Daoy (cell line): ENCODE measurements around the gene SECISBP2L. TPM values are rescaled to one million over a fixed set of nuclear protein-coding genes. Genes with fewer than 3 reads are reported as not detected.
"Not testable (repeated sequence)": the region's sequence is repeated elsewhere in the genome, so short reads cannot be mapped to it uniquely, and the experiment has no call there.

Experiments used
- DNase-seq: peaks from one replicate; pipeline ENCODE4 v3.0.0-alpha.2; 2015; ENCODE audit warnings: low read depth
- total RNA-seq: library from RNA; depleted of rRNA; stranded (reverse); fragments of >200 nt; shearing (Covaris generic); gene quantifications from 2 replicates; pipeline ENCODE4 v1.2.3, GENCODE V29; 2014

Gene SECISBP2L
- total RNA-seq, 1 experiment from 2014 or later = 10.9 TPM

DNA sequence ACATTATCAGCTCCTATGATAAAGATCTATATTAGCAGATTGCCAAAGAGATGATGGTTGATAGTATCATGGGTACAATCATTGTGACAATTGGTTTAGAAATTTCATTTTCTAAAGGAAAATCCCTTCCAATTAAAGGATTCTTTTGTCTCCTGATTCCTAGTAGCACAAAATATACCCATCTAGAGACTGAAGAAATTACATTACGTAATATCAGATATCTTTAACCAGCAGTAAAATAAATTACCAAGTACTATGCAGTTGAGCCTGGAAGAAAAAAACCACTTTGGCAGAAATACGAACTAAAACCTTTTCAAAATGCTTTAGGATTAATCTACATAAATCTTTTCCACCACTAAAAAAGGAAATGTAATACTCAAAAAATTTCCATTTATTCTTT lies 46.9 kb downstream of the SECISBP2L start:
- no peak for DNase-seq

DNA sequence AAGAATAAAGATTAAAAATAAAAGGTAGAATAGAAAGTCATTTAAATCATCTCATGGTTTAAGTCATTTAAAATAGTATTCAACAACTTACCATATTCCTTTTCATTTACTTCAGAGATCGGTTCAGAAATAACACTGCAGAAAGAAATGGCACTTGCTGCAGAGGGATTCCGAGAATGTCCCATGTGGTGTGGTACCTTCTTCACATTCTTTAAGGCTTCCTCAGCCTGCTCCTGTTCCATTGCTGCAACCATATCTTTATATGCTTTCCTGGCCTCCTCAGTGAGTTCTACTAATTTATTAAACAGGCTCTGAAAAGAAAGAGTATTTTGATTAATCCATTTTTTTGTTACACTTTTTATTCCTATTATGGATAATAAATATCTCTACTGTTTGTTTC lies 50.0 kb downstream of the SECISBP2L start:
- no peak for DNase-seq

DNA sequence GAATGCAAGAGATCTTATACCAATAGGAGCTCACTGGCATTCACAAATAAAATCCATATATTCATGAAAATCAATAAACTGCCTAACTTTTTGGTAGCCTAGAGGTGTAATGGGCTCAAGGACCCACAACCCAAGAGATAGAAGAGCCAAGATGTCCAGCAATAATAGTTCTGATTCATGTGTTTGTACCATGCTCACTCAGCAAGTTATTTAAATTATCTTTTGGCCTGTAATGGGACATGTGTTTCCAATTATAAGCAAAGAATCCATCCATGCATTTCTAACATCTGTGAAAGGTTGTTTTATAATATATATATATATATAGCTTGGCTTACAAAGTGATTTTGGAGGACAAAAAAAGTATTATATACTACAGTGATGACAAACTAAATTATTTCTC lies 52.9 kb downstream of the SECISBP2L start:
- no peak for DNase-seq

DNA sequence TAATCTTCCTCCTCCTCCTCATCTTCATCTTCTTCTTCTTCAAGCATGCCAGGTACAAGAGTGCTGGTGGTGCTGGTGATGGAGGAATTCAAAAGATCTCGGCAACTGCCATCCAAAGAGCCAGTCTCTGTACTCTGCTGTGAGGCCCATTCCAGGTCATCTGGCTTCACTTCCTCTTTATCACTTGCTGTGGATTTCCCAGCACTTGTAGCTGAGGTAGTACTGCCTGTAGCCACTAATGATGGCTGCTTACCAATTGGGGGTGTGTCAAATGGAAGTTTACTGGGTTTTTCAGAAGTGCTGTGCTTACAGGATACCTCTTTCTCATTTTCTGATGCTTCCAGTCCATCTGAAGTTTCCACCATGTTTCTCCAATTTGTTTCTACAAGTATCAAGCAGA lies 53.7 kb downstream of the SECISBP2L start:
- DNase-seq = no peak

DNA sequence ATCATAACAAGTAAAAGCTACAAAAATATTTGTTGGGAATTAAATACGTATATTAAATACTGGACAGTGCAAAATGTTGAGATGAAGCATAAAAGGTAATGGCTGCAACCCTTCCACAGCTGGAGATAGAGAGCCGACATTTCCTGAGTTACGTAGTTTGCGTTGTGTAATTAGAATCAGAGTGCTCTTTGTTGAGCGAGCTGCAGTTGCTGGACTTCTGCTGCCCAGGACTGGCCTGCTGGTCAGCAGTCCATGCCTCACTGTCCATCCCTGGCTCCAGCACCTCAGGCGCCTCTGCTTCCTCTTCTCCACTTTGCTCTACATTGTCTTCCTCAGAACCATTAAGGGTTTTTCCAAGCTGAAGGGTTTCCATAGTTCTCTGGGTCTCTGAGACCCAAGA lies 54.1 kb downstream of the SECISBP2L start:
- no peak for DNase-seq

- DNase-seq = no peak
These were observed 57.1 kb downstream of the SECISBP2L start for GRCh38 chr15:48989170-48989569.

DNA sequence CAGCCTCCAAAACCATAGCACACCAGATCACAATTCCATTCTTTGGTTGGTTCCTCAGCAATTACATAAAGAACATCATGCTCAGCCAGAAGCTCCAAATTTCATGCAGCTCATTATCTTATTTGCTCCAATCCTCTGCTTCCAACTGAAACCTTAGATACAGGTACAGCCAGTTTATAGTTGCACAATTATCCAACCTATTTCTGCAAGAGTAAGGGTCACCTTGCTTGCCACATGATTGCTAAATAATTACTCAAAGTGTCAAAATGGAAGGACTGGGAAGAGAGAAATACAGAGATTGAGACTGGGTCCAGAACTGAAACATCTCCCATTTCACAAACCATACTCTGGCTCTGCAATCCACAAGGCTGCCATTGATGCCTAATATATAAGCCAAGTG lies 59.1 kb downstream of the SECISBP2L start:
- DNase-seq = no peak

- no peak for DNase-seq
These were observed 60.0 kb downstream of the SECISBP2L start for GRCh38 chr15:48986240-48986639.

DNA sequence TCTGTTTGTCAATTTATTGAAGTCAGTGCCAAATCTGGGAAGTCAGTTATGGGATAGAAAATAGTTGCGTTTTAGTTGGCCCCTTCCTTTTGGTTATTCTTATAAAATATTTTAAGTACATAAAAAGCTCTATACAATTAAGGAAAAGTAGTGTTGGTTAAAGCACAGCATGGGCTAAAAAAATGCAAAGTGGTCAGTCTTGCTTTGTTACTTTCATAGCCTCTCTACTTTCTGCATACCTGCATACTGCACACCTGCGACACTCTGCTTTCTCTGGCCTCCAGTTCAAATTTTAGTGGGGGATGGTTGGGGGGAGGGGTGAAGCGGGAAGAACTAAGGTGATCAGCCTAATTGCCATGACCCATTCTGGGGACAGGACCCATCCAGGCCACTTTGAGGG lies 60.7 kb downstream of the SECISBP2L start:
- no peak for DNase-seq

- DNase-seq = no peak
These were observed 61.4 kb downstream of the SECISBP2L start for GRCh38 chr15:48984811-48985352.

- DNase-seq = no peak
These were observed 62.1 kb downstream of the SECISBP2L start for GRCh38 chr15:48984021-48984710.

GRCh38 chr15:48983300-48983699 lies 62.9 kb downstream of the SECISBP2L start:
- DNase-seq = no peak

DNA sequence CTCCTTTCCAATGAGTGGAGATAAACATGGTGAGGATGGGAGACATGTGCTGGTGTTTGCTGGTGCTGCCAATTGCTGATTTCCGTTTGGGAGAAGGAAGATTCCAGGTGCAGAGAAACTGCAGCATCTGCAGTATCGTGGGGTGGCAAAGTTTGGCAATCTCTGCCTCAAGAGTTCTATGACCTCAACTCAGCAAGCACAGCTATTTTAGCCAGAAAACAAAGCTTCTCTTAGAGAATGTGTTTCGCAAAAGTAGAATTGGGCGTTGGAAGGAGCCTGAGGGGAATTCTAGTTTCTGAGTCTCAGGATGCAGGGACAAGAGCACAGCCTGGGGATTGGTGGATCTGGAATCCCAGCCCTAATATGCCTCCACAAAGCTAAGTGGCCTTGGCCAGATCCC lies 64.3 kb downstream of the SECISBP2L start:
- no peak for DNase-seq

DNA sequence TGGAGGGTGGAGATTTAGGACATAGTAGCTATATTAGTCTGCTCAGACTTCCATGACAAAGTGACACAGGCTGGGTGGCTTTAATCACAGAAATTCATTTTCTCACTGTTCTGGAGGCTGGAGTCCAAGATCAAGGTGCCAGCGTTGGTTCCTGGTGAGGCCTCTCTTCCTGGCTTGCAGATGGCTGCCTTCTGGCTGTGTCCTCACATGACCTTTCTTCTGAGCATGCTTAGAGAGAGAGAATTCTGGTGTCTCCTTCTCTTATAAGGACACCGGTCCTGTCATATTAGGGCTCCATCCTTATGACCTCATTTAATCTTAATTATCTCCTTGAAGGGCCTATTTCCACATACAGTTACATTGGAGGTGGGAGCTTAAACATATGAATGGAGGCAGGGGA lies 67.6 kb downstream of the SECISBP2L start:
- DNase-seq = no peak

GRCh38 chr15:48976444-48977088 lies 69.7 kb downstream of the SECISBP2L start:
- DNase-seq = no peak

GRCh38 chr15:48975472-48976419 lies 70.5 kb downstream of the SECISBP2L start:
- peak; percentile 86 for DNase-seq

GRCh38 chr15:48974882-48975281 lies 71.4 kb downstream of the SECISBP2L start:
- DNase-seq = no peak

DNA sequence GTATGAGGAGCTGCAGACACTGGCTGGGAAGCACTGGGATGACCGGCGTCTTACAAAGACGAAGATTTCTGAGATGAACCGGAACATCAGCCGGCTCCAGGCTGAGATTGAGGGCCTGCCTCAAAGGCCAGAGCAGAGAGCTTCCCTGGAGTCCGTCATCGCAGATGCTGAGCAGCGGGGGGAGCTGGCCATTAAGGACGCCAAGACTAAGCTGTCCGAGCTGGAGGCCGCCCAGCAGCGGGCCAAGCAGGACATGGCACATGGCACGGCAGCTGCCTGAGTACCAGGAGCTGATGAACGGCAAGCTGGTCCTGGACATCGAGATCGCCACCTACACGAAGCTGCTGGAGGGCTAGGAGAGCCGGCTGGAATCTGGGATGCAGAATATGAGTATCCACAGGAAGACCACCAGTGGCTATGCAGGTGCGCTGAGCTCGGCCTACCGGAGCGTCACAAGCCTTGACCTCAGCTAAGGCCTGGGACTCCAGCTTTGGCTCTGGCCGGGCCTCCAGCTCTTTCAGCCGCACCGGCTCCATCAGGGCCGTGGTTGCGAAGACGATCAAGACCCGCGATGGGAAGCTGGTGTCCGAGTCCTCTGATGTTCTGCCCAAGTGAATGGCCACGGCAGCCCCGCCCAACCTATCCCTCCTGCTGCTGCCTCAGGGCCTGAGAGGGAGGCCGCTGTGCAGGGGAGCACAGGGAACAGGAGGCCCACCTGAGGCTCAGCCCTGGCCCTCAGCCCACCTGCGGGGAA lies 73.3 kb downstream of the SECISBP2L start:
- DNase-seq = no peak

DNA sequence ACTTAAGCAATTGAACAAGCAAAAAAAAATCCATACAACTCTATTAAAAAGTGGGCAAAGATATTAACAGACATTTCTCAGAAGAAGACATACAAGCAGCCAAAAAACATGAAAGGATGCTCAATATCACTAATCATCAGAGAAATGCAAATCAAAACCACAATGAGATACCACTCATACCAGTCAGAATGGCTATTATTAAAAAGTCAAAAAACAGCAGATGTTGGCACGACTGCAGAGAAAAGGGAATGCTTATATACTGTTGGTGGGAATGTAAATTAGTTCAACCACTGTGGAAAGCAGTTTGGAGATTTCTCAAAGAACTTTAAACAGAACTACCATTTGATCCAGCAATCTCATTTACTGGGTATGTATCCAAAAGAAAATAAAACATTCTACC lies 75.3 kb downstream of the SECISBP2L start:
- not testable (repeated sequence) for DNase-seq

GRCh38 chr15:48968066-48968465 lies 78.2 kb downstream of the SECISBP2L start:
- DNase-seq = no peak

DNA sequence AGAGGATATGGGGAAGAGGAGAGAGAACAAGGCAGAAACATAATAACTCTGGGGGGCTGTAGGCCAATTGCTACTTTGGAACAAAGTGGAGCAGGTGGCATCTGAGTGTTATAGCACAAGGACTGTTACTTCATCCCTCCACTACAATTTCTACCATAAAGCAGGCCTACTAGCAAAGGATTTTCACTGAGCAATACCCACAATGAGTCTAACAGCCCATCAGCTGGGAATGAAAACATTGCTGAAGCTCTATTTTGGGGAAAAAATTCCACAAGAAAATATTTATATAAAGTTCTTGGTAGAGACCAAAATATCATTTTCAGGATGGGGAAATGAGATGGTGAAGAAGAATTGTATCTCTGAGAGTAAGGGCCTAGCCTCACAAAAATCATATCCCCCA lies 78.9 kb downstream of the SECISBP2L start:
- no peak for DNase-seq
